ENCODE measurements around the gene VSTM4. TPM values are rescaled to one million over a fixed set of nuclear protein-coding genes. Genes with fewer than 3 reads are reported as not detected.

Gene VSTM4
- total RNA-seq, 2 donors from 2014 or later: 0.25 to 0.38 TPM

DNA sequence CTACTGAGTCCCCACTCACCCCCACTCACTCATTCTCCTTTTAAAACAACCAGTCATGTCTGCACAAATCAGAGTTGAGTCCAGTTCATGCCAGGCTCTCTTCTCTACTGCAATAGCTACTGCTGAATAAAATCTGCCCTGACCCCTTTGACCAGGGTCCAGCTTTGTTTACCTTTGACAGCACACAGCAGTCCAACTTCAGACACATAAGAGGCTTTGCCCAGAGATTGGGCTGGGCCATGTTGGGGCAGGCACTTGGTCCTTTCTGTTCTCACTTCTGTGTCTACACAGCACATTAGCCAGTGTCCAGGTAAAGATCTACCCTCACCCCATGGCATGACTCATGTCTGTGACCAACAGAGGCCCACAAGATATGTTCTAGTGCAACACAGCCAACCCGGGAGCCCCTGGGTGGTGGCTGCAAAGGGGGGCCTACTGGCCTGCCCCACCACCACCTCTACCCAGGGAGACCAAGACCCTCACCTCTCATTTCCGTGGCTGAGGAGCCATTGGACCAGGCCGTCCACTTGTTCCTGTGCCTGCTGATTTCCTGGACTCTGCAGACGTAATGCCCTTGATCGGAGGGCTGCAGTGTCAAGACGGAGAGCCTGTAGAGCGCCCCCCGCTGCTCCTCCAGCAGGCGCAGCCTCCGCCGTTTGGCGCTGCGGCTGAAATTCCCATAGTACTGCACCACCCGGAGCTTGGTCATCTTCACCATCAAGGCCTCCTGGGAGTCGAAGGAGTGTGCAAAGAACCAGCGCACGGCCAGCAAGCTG is 8.0 kb downstream of the VSTM4 start:
- H3K4me3 Mint-ChIP-seq: no peak overlapping the region
- H3K27ac Mint-ChIP-seq: no peak overlapping the region
- peaks cover 0 to 5% of the 10 kb centered on the region in 2 donors for H3K4me1 Mint-ChIP-seq (ENCODE audit: low read depth in 2 of 2)
- DNase-seq (ENCODE audit: low spot score) (no peak), ATAC-seq (no peak)
- no peaks in the 10 kb centered on the region for H3K36me3 Mint-ChIP-seq
- no peaks in the 10 kb centered on the region for H3K9me3 Mint-ChIP-seq
- H3K27me3 Mint-ChIP-seq: peaks cover 3 to 12% of the 10 kb centered on the region in 2 donors

DNA sequence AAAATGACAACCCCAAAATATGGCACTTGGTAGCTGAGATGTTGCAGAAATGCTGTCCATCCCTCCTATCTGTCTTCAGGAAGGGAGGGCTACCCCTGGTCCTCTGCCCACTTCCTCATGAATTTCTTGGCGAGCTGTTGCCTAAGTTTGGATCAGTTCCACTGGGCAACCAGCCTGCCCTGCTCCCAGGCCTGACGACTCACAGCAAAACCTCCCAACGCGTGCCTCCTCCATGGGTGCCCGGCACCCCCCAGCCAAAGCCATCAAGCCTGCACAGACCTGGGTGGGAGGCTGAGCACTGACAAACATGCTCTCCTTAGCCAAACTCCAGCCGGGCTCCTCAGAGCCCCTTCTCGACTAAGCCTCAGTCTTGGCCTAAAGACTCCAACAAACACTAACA is 8.9 kb downstream of the VSTM4 start:
- DNase-seq (ENCODE audit: low spot score) (no peak), ATAC-seq (no peak)
- Mint-ChIP-seq H3K27ac (no peak overlapping the region), H3K36me3 (no peaks in the 10 kb centered on the region), H3K27me3 (peaks cover 6 to 12% of the 10 kb centered on the region in 2 donors), H3K9me3 (no peaks in the 10 kb centered on the region), H3K4me3 (no peak overlapping the region), H3K4me1 (ENCODE audit: low read depth in 2 of 2) (peaks cover 0 to 5% of the 10 kb centered on the region in 2 donors)

DNA sequence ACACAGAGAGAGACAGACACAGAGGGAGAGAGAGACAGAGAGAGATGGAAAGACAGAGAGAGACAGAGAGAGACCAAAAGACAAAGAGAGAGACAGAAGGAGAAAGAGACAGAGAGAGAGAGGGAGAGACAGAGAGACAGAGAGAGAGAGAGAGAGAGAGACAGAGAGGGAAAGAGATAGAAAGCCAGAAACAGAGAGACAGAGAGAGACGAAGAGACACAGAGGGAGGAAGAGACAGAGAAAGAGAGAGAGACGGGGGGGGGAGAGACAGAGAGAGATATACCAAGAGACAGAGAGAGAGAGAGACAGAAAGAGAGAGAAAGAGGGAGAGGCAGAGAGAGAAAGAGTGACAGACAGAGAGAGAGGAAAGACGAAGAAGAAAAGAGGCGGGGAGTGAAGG is 10.2 kb downstream of the VSTM4 start:
- Mint-ChIP-seq H3K4me3 (no peak overlapping the region), H3K36me3 (no peaks in the 10 kb centered on the region), H3K9me3 (no peaks in the 10 kb centered on the region), H3K27me3 (peaks cover 6 to 14% of the 10 kb centered on the region in 2 donors), H3K27ac (no peak overlapping the region), H3K4me1 (ENCODE audit: low read depth in 2 of 2) (peaks cover 0 to 5% of the 10 kb centered on the region in 2 donors)
- no peak for DNase-seq (ENCODE audit: low spot score)
- no peak for ATAC-seq

GRCh38 chr10:49104323-49104722 is 11.0 kb downstream of the VSTM4 start:
- Mint-ChIP-seq H3K9me3 (no peaks in the 10 kb centered on the region), H3K27me3 (peaks cover 3 to 20% of the 10 kb centered on the region in 2 donors), H3K27ac (no peak overlapping the region), H3K4me3 (no peak overlapping the region), H3K4me1 (ENCODE audit: low read depth in 2 of 2) (peaks cover 0 to 5% of the 10 kb centered on the region in 2 donors), H3K36me3 (no peaks in the 10 kb centered on the region)
- no peak for DNase-seq (ENCODE audit: low spot score)
- peak in 1 of 2 donors; percentile 17 for ATAC-seq

- Mint-ChIP-seq H3K27ac (no peak overlapping the region), H3K4me3 (no peak overlapping the region), H3K27me3 (peaks cover 3 to 20% of the 10 kb centered on the region in 2 donors), H3K4me1 (ENCODE audit: low read depth in 2 of 2) (peaks cover 0 to 5% of the 10 kb centered on the region in 2 donors), H3K36me3 (no peaks in the 10 kb centered on the region), H3K9me3 (no peaks in the 10 kb centered on the region)
- DNase-seq (ENCODE audit: low spot score): no peak
- ATAC-seq: no peak
These were observed 11.6 kb downstream of the VSTM4 start for GRCh38 chr10:49103761-49104160.

DNA sequence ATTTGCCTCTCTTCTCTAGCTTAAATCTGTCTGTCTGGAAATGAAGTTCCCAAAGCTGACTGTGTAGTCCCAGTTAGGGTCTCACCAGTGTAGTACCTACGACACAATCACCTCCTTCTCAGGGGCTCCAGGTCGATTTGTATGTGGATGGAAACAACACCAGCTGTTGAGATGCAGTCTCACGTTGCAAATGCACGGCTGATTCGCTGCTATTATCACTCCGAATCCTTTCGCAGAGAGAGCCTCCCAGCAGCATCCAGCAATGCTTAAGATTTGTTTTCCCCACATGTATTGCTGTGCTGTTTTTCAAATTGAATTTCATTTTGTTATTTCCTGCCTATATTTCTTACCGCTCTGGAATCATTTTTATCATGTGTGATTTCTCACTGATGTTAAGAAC is 16.3 kb downstream of the VSTM4 start:
- DNase-seq (ENCODE audit: low spot score) (no peak), ATAC-seq (no peak)
- Mint-ChIP-seq H3K4me1 (ENCODE audit: low read depth in 2 of 2) (no peaks in the 10 kb centered on the region), H3K27ac (no peak overlapping the region), H3K27me3 (peaks cover 3 to 17% of the 10 kb centered on the region in 2 donors), H3K9me3 (no peaks in the 10 kb centered on the region), H3K4me3 (no peak overlapping the region), H3K36me3 (no peaks in the 10 kb centered on the region)

DNA sequence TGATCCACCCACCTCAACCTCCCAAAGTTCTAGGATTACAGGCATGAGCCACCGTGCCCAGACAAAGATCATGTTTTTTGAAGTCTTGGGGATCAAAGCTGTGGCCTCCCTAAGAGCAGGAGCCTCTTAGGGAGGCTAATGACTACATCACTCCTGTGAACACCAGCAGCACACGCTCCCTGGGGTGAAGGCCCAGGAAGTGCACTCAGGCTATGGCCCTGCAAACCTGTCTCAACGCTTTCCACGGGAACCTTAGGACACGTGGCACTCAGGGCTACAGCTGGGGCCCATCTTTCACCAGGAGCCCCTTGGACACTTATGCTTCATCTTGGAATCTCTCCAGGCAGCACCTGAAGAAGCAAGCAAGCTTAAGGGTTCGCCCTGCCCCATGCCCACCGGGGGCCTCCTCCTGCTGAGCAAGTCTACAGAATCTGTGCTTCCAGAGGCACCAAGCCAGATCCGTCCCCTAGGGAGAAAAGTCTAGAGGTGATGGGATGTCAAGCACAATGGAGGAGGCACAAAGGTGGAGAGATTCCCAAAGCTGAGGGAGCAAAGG is 18.4 kb downstream of the VSTM4 start:
- H3K4me3 Mint-ChIP-seq: no peak overlapping the region
- no peaks in the 10 kb centered on the region for H3K9me3 Mint-ChIP-seq
- H3K27me3 Mint-ChIP-seq: peaks cover 3 to 17% of the 10 kb centered on the region in 2 donors
- H3K36me3 Mint-ChIP-seq: no peaks in the 10 kb centered on the region
- ATAC-seq: no peak
- DNase-seq (ENCODE audit: low spot score): no peak
- no peak overlapping the region for H3K27ac Mint-ChIP-seq
- H3K4me1 Mint-ChIP-seq (ENCODE audit: low read depth in 2 of 2): no peaks in the 10 kb centered on the region

DNA sequence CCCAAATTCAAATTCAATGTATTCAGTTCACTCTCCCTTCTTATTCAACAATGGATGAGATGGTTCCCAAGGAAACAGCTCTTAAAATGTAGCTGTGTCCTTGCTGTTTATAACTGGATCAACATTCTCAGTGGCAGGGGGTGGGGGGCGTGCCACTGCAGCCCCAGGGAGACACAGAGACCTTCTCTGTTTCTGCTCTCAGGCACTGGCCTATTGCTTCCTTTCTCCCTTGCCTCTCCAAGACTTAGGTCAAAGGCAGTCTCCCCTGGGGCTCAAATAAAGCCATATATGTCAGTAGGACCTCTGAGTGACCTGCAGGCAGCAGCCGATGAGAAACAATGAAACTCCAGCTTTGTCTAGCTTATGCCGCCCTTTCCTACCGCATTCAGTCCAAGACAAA is 20.7 kb downstream of the VSTM4 start:
- Mint-ChIP-seq H3K36me3 (no peaks in the 10 kb centered on the region), H3K27me3 (peaks cover 0 to 12% of the 10 kb centered on the region in 2 donors), H3K4me3 (no peak overlapping the region), H3K27ac (no peak overlapping the region), H3K9me3 (no peaks in the 10 kb centered on the region), H3K4me1 (ENCODE audit: low read depth in 2 of 2) (no peaks in the 10 kb centered on the region)
- DNase-seq (ENCODE audit: low spot score) (no peak), ATAC-seq (no peak)

GRCh38 chr10:49093922-49094321 is 21.4 kb downstream of the VSTM4 start:
- H3K27ac Mint-ChIP-seq: no peak overlapping the region
- no peaks in the 10 kb centered on the region for H3K9me3 Mint-ChIP-seq
- no peak overlapping the region for H3K4me3 Mint-ChIP-seq
- ATAC-seq (no peak), DNase-seq (ENCODE audit: low spot score) (no peak)
- H3K4me1 Mint-ChIP-seq (ENCODE audit: low read depth in 2 of 2): no peaks in the 10 kb centered on the region
- H3K36me3 Mint-ChIP-seq: no peaks in the 10 kb centered on the region
- peaks cover 0 to 15% of the 10 kb centered on the region in 2 donors for H3K27me3 Mint-ChIP-seq

DNA sequence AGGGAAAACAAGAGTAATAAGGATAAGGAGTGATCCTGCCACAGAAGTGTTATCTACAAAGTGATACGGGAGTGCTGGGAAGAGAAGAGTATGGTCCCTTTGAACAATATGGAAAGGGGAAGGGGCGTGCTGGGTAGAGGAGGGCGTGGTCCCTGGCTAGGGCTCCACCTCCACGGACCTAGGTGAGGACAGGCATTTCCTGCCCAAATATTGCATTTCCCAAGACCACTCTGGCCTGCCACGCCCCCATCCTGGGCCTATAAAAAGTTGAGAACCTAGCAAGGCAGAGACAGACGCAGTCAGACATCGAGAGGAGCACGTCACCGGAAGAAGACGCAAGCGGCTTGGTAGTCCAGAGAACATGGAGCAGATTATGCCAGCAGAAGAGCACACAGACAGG is 22.8 kb downstream of the VSTM4 start:
- peaks cover 1% of the 10 kb centered on the region for H3K36me3 Mint-ChIP-seq
- H3K27ac Mint-ChIP-seq: no peak overlapping the region
- H3K4me1 Mint-ChIP-seq (ENCODE audit: low read depth in 2 of 2): no peaks in the 10 kb centered on the region
- H3K27me3 Mint-ChIP-seq: peaks cover 0 to 7% of the 10 kb centered on the region in 2 donors
- H3K4me3 Mint-ChIP-seq: no peak overlapping the region
- peaks cover 2% of the 10 kb centered on the region for H3K9me3 Mint-ChIP-seq
- DNase-seq (ENCODE audit: low spot score) (no peak), ATAC-seq (no peak)

DNA sequence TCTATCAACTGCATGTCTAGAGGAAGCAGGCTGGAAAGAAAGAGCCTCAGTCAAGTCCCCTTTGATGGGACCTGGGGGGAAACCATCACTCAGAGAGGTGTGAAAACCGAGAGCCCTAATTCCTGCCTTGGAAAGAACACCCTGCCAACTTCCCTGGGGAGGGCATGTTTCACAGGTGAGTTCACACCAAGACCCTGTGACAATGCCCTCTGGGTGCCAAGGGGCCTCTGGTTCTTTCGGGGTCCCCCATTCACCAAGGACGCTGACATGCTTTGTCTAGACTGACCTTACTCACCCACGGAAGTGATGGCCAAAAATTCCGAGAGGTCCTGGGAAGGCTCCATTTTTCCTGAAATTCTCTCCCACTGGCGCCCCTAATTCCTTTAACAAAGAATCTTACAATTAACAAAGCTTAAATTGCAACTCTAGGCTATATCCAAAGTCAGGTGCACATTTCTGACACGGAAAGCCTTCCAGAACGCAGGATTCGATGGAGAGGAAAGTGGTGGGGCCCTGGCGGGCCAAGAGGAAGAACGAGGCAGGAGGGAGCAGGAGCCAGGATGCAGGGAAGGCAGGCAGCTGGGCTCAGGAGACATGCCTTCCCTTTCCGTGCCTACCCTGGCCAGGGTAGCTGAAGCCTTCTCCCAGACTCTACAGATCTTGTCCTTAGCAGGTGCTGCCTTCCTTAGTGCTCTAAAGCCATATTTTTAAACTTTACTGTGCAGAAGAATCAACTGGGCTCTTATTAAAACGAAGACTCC is 23.7 kb downstream of the VSTM4 start:
- H3K27ac Mint-ChIP-seq: no peak overlapping the region
- no peaks in the 10 kb centered on the region for H3K4me1 Mint-ChIP-seq (ENCODE audit: low read depth in 2 of 2)
- no peak overlapping the region for H3K4me3 Mint-ChIP-seq
- peaks cover 9% of the 10 kb centered on the region for H3K9me3 Mint-ChIP-seq
- ATAC-seq: peak in 1 of 2 donors; percentile 22
- peaks cover 0 to 7% of the 10 kb centered on the region in 2 donors for H3K27me3 Mint-ChIP-seq
- DNase-seq (ENCODE audit: low spot score): no peak
- H3K36me3 Mint-ChIP-seq: peaks cover 7% of the 10 kb centered on the region

DNA sequence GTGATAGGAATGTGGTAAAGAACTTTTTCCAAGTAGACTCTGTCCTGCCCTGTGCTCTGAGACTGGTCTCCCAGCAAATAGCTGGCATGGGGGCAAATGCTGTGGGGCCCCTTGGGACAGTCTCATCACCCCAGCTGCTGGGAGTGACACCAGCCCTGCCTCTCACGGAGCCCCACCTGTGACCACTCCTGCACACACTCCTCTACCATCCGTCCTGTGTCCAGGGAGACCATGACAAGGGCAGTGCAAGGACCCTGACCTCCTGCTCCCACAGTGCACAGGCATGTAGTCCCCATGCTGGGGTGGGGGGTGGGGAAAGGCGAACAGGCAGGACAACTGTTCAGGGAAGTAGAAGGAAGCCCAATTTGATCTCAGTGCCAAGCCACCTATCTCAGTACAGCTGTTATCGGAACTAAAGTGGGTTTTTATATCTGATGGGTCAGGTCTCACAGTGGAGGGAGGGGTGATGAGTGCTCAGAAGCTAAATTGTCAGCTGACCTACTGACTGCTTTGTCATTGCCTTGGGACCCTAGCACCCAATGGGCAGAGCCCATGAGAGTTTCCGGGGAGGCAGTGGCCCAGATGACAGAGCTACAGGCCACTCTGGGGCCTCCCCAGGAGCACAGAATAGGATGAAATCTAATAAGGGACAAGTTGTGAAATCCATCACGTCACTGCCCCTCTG is 24.5 kb downstream of the VSTM4 start:
- Mint-ChIP-seq H3K9me3 (peaks cover 12% of the 10 kb centered on the region), H3K4me1 (ENCODE audit: low read depth in 2 of 2) (no peaks in the 10 kb centered on the region), H3K4me3 (no peak overlapping the region), H3K27me3 (peaks cover 0 to 7% of the 10 kb centered on the region in 2 donors), H3K36me3 (peaks cover 11% of the 10 kb centered on the region), H3K27ac (no peak overlapping the region)
- ATAC-seq (peak; percentile 37 to 51), DNase-seq (ENCODE audit: low spot score) (no peak)

DNA sequence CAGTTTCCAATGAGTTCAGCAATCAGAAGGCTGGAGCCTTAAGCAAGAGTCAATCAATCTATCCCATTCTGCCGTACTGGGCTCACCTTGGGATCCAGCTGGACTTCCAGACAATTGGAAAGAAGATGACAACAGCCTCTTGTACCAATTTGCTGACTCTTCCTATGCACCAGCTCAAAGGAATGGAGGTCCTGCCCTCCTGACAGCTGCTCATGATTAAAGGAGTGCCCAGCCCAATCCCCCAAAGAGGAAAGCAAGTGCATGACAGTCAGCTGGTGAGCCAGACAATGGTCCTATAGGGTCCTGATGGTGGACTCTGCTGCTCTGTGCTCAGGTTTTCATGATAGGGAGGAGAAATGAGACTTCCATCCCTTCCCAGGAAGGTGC is 25.1 kb downstream of the VSTM4 start:
- H3K4me3 Mint-ChIP-seq: no peak overlapping the region
- peaks cover 0 to 7% of the 10 kb centered on the region in 2 donors for H3K27me3 Mint-ChIP-seq

More for the DNA sequence above, 25.1 kb downstream of the VSTM4 start:
- Mint-ChIP-seq H3K9me3 (peaks cover 12% of the 10 kb centered on the region), H3K27ac (no peak overlapping the region), H3K4me1 (ENCODE audit: low read depth in 2 of 2) (no peaks in the 10 kb centered on the region), H3K36me3 (peaks cover 11% of the 10 kb centered on the region)
- ATAC-seq: no peak
- DNase-seq (ENCODE audit: low spot score): no peak
